ENCODE data around the gene LRRC15.

The LRRC15 gene

GRCh38 chr3:194323785-194324735 lies 45.5 kb downstream of the LRRC15 start:
- H3K9ac ChIP-seq (ENCODE audit: low read length) = peak overlapping the region; percentile 52
- peak overlapping the region; percentile 29 to 70 for H3K4me3 ChIP-seq (ENCODE audit: low read depth in 1 of 2, low read length in 2 of 2)
- H3K27ac ChIP-seq (ENCODE audit: low read depth, low read length) = peak overlapping the region; percentile 38

GRCh38 chr3:194322678-194323211 lies 46.8 kb downstream of the LRRC15 start:
- H3K4me1 ChIP-seq (ENCODE audit: insufficient read depth, low read length) = peaks cover 10% of the 10 kb centered on the region
- no peak overlapping the region for H3K9ac ChIP-seq (ENCODE audit: low read length)
- no peak overlapping the region for H3K4me3 ChIP-seq (ENCODE audit: low read depth in 1 of 2, low read length in 2 of 2)
- H3K9me3 ChIP-seq (ENCODE audit: low read length) = no peaks in the 10 kb centered on the region
- H3K36me3 ChIP-seq (ENCODE audit: insufficient read depth, low read length) = no peaks in the 10 kb centered on the region
- no peaks in the 10 kb centered on the region for H3K27me3 ChIP-seq (ENCODE audit: control insufficient read depth in 1 of 2, insufficient read depth in 2 of 2, low read length in 2 of 2)
- H3K27ac ChIP-seq (ENCODE audit: low read depth, low read length) = no peak overlapping the region

More at GRCh38 chr3:194323785-194324735, 45.5 kb downstream of the LRRC15 start:
- Histone ChIP-seq H3K36me3 (ENCODE audit: insufficient read depth, low read length) (no peaks in the 10 kb centered on the region), H3K9me3 (ENCODE audit: low read length) (no peaks in the 10 kb centered on the region), H3K27me3 (ENCODE audit: control insufficient read depth in 1 of 2, insufficient read depth in 2 of 2, low read length in 2 of 2) (no peaks in the 10 kb centered on the region), H3K4me1 (ENCODE audit: insufficient read depth, low read length) (peaks cover 10% of the 10 kb centered on the region)

- H3K27me3 ChIP-seq (ENCODE audit: control insufficient read depth in 1 of 2, insufficient read depth in 2 of 2, low read length in 2 of 2) = no peaks in the 10 kb centered on the region
- no peak overlapping the region for H3K27ac ChIP-seq (ENCODE audit: low read depth, low read length)
- H3K9ac ChIP-seq (ENCODE audit: low read length) = no peak overlapping the region
- H3K36me3 ChIP-seq (ENCODE audit: insufficient read depth, low read length) = no peaks in the 10 kb centered on the region
- no peaks in the 10 kb centered on the region for H3K9me3 ChIP-seq (ENCODE audit: low read length)
- H3K4me3 ChIP-seq (ENCODE audit: low read depth in 1 of 2, low read length in 2 of 2) = no peak overlapping the region
- peaks cover 10% of the 10 kb centered on the region for H3K4me1 ChIP-seq (ENCODE audit: insufficient read depth, low read length)
Measured at GRCh38 chr3:194321693-194322640, 47.6 kb downstream of the LRRC15 start.

- H3K9me3 ChIP-seq (ENCODE audit: low read length) = no peaks in the 10 kb centered on the region
- no peaks in the 10 kb centered on the region for H3K36me3 ChIP-seq (ENCODE audit: insufficient read depth, low read length)
- H3K27me3 ChIP-seq (ENCODE audit: control insufficient read depth in 1 of 2, insufficient read depth in 2 of 2, low read length in 2 of 2) = no peaks in the 10 kb centered on the region
- no peak overlapping the region for H3K4me3 ChIP-seq (ENCODE audit: low read depth in 1 of 2, low read length in 2 of 2)
- peaks cover 10% of the 10 kb centered on the region for H3K4me1 ChIP-seq (ENCODE audit: insufficient read depth, low read length)
- H3K9ac ChIP-seq (ENCODE audit: low read length) = no peak overlapping the region
- H3K27ac ChIP-seq (ENCODE audit: low read depth, low read length) = no peak overlapping the region
Measured at GRCh38 chr3:194320744-194321243, 48.7 kb downstream of the LRRC15 start.

- Histone ChIP-seq H3K27me3 (ENCODE audit: control insufficient read depth in 1 of 2, insufficient read depth in 2 of 2, low read length in 2 of 2) (no peaks in the 10 kb centered on the region), H3K4me1 (ENCODE audit: insufficient read depth, low read length) (peaks cover 13% of the 10 kb centered on the region), H3K9ac (ENCODE audit: low read length) (no peak overlapping the region), H3K36me3 (ENCODE audit: insufficient read depth, low read length) (no peaks in the 10 kb centered on the region), H3K9me3 (ENCODE audit: low read length) (no peaks in the 10 kb centered on the region), H3K4me3 (ENCODE audit: low read depth in 1 of 2, low read length in 2 of 2) (no peak overlapping the region), H3K27ac (ENCODE audit: low read depth, low read length) (no peak overlapping the region)
Measured at GRCh38 chr3:194320100-194320499, 49.4 kb downstream of the LRRC15 start.

- Histone ChIP-seq H3K27me3 (ENCODE audit: control insufficient read depth in 1 of 2, insufficient read depth in 2 of 2, low read length in 2 of 2) (no peaks in the 10 kb centered on the region), H3K4me1 (ENCODE audit: insufficient read depth, low read length) (peaks cover 19% of the 10 kb centered on the region), H3K4me3 (ENCODE audit: low read depth in 1 of 2, low read length in 2 of 2) (no peak overlapping the region), H3K36me3 (ENCODE audit: insufficient read depth, low read length) (no peaks in the 10 kb centered on the region), H3K9ac (ENCODE audit: low read length) (no peak overlapping the region), H3K9me3 (ENCODE audit: low read length) (no peaks in the 10 kb centered on the region), H3K27ac (ENCODE audit: low read depth, low read length) (no peak overlapping the region)
Measured at GRCh38 chr3:194318511-194319161, 50.9 kb downstream of the LRRC15 start.

- no peaks in the 10 kb centered on the region for H3K9me3 ChIP-seq (ENCODE audit: low read length)
- H3K4me1 ChIP-seq (ENCODE audit: insufficient read depth, low read length) = peaks cover 35% of the 10 kb centered on the region
- no peaks in the 10 kb centered on the region for H3K27me3 ChIP-seq (ENCODE audit: control insufficient read depth in 1 of 2, insufficient read depth in 2 of 2, low read length in 2 of 2)
- H3K9ac ChIP-seq (ENCODE audit: low read length) = no peak overlapping the region
- H3K4me3 ChIP-seq (ENCODE audit: low read depth in 1 of 2, low read length in 2 of 2) = no peak overlapping the region
- no peaks in the 10 kb centered on the region for H3K36me3 ChIP-seq (ENCODE audit: insufficient read depth, low read length)
- H3K27ac ChIP-seq (ENCODE audit: low read depth, low read length) = no peak overlapping the region
Measured at GRCh38 chr3:194316918-194317317, 52.6 kb downstream of the LRRC15 start.

GRCh38 chr3:194315965-194316361 lies 53.6 kb downstream of the LRRC15 start:
- no peaks in the 10 kb centered on the region for H3K27me3 ChIP-seq (ENCODE audit: control insufficient read depth in 1 of 2, insufficient read depth in 2 of 2, low read length in 2 of 2)
- H3K4me1 ChIP-seq (ENCODE audit: insufficient read depth, low read length) = peaks cover 38% of the 10 kb centered on the region
- peak overlapping the region in 1 of 2 donors; percentile 34 for H3K4me3 ChIP-seq (ENCODE audit: low read depth in 1 of 2, low read length in 2 of 2)
- H3K36me3 ChIP-seq (ENCODE audit: insufficient read depth, low read length) = no peaks in the 10 kb centered on the region
- no peak overlapping the region for H3K9ac ChIP-seq (ENCODE audit: low read length)
- peak overlapping the region; percentile 15 for H3K27ac ChIP-seq (ENCODE audit: low read depth, low read length)
- no peaks in the 10 kb centered on the region for H3K9me3 ChIP-seq (ENCODE audit: low read length)

GRCh38 chr3:194315088-194315964 lies 54.2 kb downstream of the LRRC15 start:
- no peaks in the 10 kb centered on the region for H3K27me3 ChIP-seq (ENCODE audit: control insufficient read depth in 1 of 2, insufficient read depth in 2 of 2, low read length in 2 of 2)
- peak overlapping the region; percentile 75 for H3K27ac ChIP-seq (ENCODE audit: low read depth, low read length)
- no peaks in the 10 kb centered on the region for H3K9me3 ChIP-seq (ENCODE audit: low read length)
- H3K36me3 ChIP-seq (ENCODE audit: insufficient read depth, low read length) = no peaks in the 10 kb centered on the region
- peaks cover 43% of the 10 kb centered on the region for H3K4me1 ChIP-seq (ENCODE audit: insufficient read depth, low read length)
- H3K9ac ChIP-seq (ENCODE audit: low read length) = peak overlapping the region; percentile 18
- H3K4me3 ChIP-seq (ENCODE audit: low read depth in 1 of 2, low read length in 2 of 2) = peak overlapping the region; percentile 34 to 48

All from muscle layer of colon (tissue), 2 donors.